Hepatocyte (in vitro differentiated cells): ENCODE measurements around the gene SLC6A11.

Experiments used
- EZH2phosphoT487 ChIP-seq: fragments of 200-600 bp; sonication (generic); IDR thresholded peaks from one replicate; pipeline ENCODE4 v1.6.1; 2018; ENCODE audit warnings: antibody characterized with exemption, mild to moderate bottlenecking, low read depth, moderate library complexity; ENCODE audit not compliant: unreplicated experiment, severe bottlenecking
- TF ChIP-seq, protein P1 (sequence below): fragments of 200-600 bp; sonication (generic); IDR thresholded peaks from 2 replicates; pipeline ENCODE4 v1.5.1; 2016; ENCODE audit warnings: antibody characterized with exemption, mild to moderate bottlenecking; ENCODE audit not compliant: poor library complexity

GRCh38 chr3:10768708-10769394 lies 47.2 kb upstream of the SLC6A11 start:
- TF ChIP-seq, protein P1, sequence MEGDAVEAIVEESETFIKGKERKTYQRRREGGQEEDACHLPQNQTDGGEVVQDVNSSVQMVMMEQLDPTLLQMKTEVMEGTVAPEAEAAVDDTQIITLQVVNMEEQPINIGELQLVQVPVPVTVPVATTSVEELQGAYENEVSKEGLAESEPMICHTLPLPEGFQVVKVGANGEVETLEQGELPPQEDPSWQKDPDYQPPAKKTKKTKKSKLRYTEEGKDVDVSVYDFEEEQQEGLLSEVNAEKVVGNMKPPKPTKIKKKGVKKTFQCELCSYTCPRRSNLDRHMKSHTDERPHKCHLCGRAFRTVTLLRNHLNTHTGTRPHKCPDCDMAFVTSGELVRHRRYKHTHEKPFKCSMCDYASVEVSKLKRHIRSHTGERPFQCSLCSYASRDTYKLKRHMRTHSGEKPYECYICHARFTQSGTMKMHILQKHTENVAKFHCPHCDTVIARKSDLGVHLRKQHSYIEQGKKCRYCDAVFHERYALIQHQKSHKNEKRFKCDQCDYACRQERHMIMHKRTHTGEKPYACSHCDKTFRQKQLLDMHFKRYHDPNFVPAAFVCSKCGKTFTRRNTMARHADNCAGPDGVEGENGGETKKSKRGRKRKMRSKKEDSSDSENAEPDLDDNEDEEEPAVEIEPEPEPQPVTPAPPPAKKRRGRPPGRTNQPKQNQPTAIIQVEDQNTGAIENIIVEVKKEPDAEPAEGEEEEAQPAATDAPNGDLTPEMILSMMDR, result no peak
- no peak for TF ChIP-seq EZH2phosphoT487
